Panc1 (cell line): ENCODE data around the gene TMEM168. TPM values are rescaled to one million over a fixed set of nuclear protein-coding genes. Genes with fewer than 3 reads are reported as not detected.

Experiments
- ATAC-seq: fragments of 200-7000 bp; cut with Tn5 transposase; 2 replicates; pipeline ENCODE4 v1.9.1; 2020; ENCODE audit warnings: mild to moderate bottlenecking, moderate library complexity
- BruUV-seq: library from RNA; stranded (reverse); fragments of 400-500 nt; replicated peaks from 2 replicates; lab custom pipeline; 2021; lab: Mats Ljungman, UMichigan
- CTCF ChIA-PET: fragments of 300-600 bp; sonication (Branson Sonifier 250); formaldehyde crosslinking; loops from one replicate; lab custom pipeline; 2022; ENCODE audit warnings: antibody characterized with exemption; lab: Charles Lee
- POLR2A ChIA-PET: fragments of 300-600 bp; sonication (Branson Sonifier 250); formaldehyde crosslinking; loops from one replicate; lab custom pipeline; 2022; ENCODE audit warnings: antibody characterized with exemption; lab: Charles Lee
- DNase-seq: peaks from one replicate; pipeline ENCODE4 v3.0.0-alpha.2; 2010; ENCODE audit warnings: low read depth, low spot score
- H3K27ac ChIP-seq: 2 replicates; pipeline ENCODE4 v1.5.1; 2011; ENCODE audit warnings: mild to moderate bottlenecking, low read length, inconsistent platforms
- H3K27me3 ChIP-seq: fragments of 200-500 bp; sonication (Bioruptor generic); 2 replicates; pipeline ENCODE4 v1.6.0; 2014; ENCODE audit warnings: low read length, inconsistent platforms; ENCODE audit not compliant: control insufficient read depth, insufficient read depth
- H3K36me3 ChIP-seq: fragments of 200-500 bp; sonication (Bioruptor generic); 2 replicates; pipeline ENCODE4 v1.5.1; 2014; ENCODE audit warnings: inconsistent platforms, mild to moderate bottlenecking, low read length, moderate library complexity; ENCODE audit not compliant: control insufficient read depth, insufficient read depth
- H3K4me1 ChIP-seq: 2 replicates; pipeline ENCODE4 v1.5.1; 2011; ENCODE audit warnings: inconsistent platforms, mild to moderate bottlenecking, low read length, moderate library complexity; ENCODE audit not compliant: control insufficient read depth, insufficient read depth
- H3K4me3 ChIP-seq, 2 experiments: 2 replicates each; pipeline ENCODE4 v1.5.1; 2011 to 2012; ENCODE audit warnings: low read depth in 2 of 2, low read length in 2 of 2, mild to moderate bottlenecking in 2 of 2, inconsistent platforms in 1 of 2, moderate library complexity in 1 of 2
- H3K9me3 ChIP-seq: fragments of 200-500 bp; sonication (Bioruptor generic); 2 replicates; pipeline ENCODE4 v1.5.1; 2014; ENCODE audit warnings: low read depth, mild to moderate bottlenecking, inconsistent platforms, low read length, moderate library complexity; ENCODE audit not compliant: control insufficient read depth, insufficient read depth
- CTCF ChIP-seq: fragments of 450-650 bp; IDR thresholded peaks from 2 replicates; pipeline ENCODE4 v1.5.1; 2017; ENCODE audit warnings: mild to moderate bottlenecking
- POLR2AphosphoS5 ChIP-seq: IDR thresholded peaks from 2 replicates; pipeline ENCODE4 v1.6.1; 2012; ENCODE audit warnings: mild to moderate bottlenecking, low read depth, low read length, moderate library complexity
- REST ChIP-seq, 2 experiments: IDR thresholded peaks; 2 replicates each; pipeline ENCODE4 v1.6.1; 2011 to 2012; ENCODE audit warnings: low read depth in 2 of 2, control low read depth in 1 of 2, low read length in 1 of 2, mild to moderate bottlenecking in 1 of 2, moderate library complexity in 1 of 2; ENCODE audit not compliant: insufficient read depth in 1 of 2
- SIN3A ChIP-seq: IDR thresholded peaks from 2 replicates; pipeline ENCODE4 v1.6.1; 2012; ENCODE audit warnings: low read depth, mild to moderate bottlenecking, low read length, moderate library complexity, borderline replicate concordance; ENCODE audit not compliant: insufficient read depth
- TCF7L2 ChIP-seq: IDR thresholded peaks from 2 replicates; pipeline ENCODE4 v1.6.1; 2011; ENCODE audit warnings: mild to moderate bottlenecking, low read depth, low read length, inconsistent platforms
- in situ Hi-C: cut with HindIII; loops from 2 replicates; pipeline ENCODE4 v1.10.0; 2016; ENCODE audit warnings: low sequenced_read_pairs, low pct_unique_long_range_greater_than_20kb
- intact Hi-C: fragments of 100-400 bp; cut with micrococcal nuclease; formaldehyde crosslinking; loops from one replicate; pipeline ENCODE4 v1.10.0; 2022; ENCODE audit not compliant: unreplicated experiment
- total RNA-seq: library from RNA; stranded (reverse); gene quantifications from one replicate; pipeline ENCODE4 v1.2.1, GENCODE V29; 2021; ENCODE audit not compliant: unreplicated experiment

Gene TMEM168
- total RNA-seq, 1 experiment from 2014 or later = 0.26 TPM

- ChIA-PET POLR2A (no interaction called here), CTCF (no interaction called here)
- TF ChIP-seq CTCF (no peak), TCF7L2 (no peak), POLR2AphosphoS5 (no peak), REST (IDR thresholded peaks at IDR 0.05; ENCODE audit: insufficient read depth in 1 of 2, low read depth in 2 of 2, low read length in 1 of 2) (no peak), SIN3A (no peak)
- no peaks in the 10 kb centered on the region for H3K4me1 ChIP-seq
- no peak for ATAC-seq
- in situ Hi-C loops = no loop called here
- intact Hi-C loops = no loop called here
- no peak overlapping the region for H3K27ac ChIP-seq
- BruUV-seq = no TSS peak
- H3K36me3 ChIP-seq = no peaks in the 10 kb centered on the region
- no peak overlapping the region for H3K4me3 ChIP-seq
- H3K27me3 ChIP-seq = no peaks in the 10 kb centered on the region
- no peak for DNase-seq
- no peaks in the 10 kb centered on the region for H3K9me3 ChIP-seq
Observed at GRCh38 chr7:112721366-112721765, 68.8 kb downstream of the TMEM168 start.

- POLR2A ChIA-PET = no interaction called here
- in situ Hi-C loops = no loop called here
- CTCF ChIA-PET = no interaction called here
- no peaks in the 10 kb centered on the region for H3K9me3 ChIP-seq
- H3K4me1 ChIP-seq = no peaks in the 10 kb centered on the region
- no peak overlapping the region for H3K27ac ChIP-seq
- DNase-seq (no peak), ATAC-seq (no peak)
- no TSS peak for BruUV-seq
- H3K4me3 ChIP-seq = no peak overlapping the region
- no peaks in the 10 kb centered on the region for H3K36me3 ChIP-seq
- TF ChIP-seq REST (IDR thresholded peaks at IDR 0.05; ENCODE audit: insufficient read depth in 1 of 2, low read depth in 2 of 2, low read length in 1 of 2) = no peak
- no peak for TF ChIP-seq CTCF
- no peak for TF ChIP-seq TCF7L2
- H3K27me3 ChIP-seq = no peaks in the 10 kb centered on the region
- intact Hi-C loops = no loop called here
Observed at GRCh38 chr7:112715525-112715924, 74.7 kb downstream of the TMEM168 start.
